ENCODE results near the gene ZNF614. TPM values are rescaled to one million over a fixed set of nuclear protein-coding genes. Genes with fewer than 3 reads are reported as not detected.

Gene ZNF614
- total and polyA plus RNA-seq, 10 of the 15 experiments (the other 5 are each of a cell fraction or from before 2014, with no cell fraction given): 3.9 to 16.0 (median 9.6) TPM

GRCh38 chr19:51986309-51987291, 41.6 kb downstream of the ZNF614 start, which contains the start of gene ZNF350 (continued):
- TF ChIP-seq SUPT20H (IDR thresholded peaks at IDR 0.05; ENCODE audit: borderline replicate concordance, control insufficient read depth, low read depth, low read length): no peak
- TF ChIP-seq PML (IDR thresholded peaks at IDR 0.05; ENCODE audit: low read length): peak; percentile 83
- TF ChIP-seq, protein P1, sequence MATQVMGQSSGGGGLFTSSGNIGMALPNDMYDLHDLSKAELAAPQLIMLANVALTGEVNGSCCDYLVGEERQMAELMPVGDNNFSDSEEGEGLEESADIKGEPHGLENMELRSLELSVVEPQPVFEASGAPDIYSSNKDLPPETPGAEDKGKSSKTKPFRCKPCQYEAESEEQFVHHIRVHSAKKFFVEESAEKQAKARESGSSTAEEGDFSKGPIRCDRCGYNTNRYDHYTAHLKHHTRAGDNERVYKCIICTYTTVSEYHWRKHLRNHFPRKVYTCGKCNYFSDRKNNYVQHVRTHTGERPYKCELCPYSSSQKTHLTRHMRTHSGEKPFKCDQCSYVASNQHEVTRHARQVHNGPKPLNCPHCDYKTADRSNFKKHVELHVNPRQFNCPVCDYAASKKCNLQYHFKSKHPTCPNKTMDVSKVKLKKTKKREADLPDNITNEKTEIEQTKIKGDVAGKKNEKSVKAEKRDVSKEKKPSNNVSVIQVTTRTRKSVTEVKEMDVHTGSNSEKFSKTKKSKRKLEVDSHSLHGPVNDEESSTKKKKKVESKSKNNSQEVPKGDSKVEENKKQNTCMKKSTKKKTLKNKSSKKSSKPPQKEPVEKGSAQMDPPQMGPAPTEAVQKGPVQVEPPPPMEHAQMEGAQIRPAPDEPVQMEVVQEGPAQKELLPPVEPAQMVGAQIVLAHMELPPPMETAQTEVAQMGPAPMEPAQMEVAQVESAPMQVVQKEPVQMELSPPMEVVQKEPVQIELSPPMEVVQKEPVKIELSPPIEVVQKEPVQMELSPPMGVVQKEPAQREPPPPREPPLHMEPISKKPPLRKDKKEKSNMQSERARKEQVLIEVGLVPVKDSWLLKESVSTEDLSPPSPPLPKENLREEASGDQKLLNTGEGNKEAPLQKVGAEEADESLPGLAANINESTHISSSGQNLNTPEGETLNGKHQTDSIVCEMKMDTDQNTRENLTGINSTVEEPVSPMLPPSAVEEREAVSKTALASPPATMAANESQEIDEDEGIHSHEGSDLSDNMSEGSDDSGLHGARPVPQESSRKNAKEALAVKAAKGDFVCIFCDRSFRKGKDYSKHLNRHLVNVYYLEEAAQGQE (IDR thresholded peaks at IDR 0.05; ENCODE audit: low read depth, low read length): no peak
- 0 out of 2 replicates have a peak, but pooled peaks have one; percentile 50 for TF ChIP-seq POLR2AphosphoS2 (IDR thresholded peaks at IDR 0.05; ENCODE audit: low read depth, low read length)
- TF ChIP-seq MLLT1 (IDR thresholded peaks at IDR 0.05): 0 out of 2 replicates have a peak, but pooled peaks have one; percentile 12
- TF ChIP-seq, protein P2, sequence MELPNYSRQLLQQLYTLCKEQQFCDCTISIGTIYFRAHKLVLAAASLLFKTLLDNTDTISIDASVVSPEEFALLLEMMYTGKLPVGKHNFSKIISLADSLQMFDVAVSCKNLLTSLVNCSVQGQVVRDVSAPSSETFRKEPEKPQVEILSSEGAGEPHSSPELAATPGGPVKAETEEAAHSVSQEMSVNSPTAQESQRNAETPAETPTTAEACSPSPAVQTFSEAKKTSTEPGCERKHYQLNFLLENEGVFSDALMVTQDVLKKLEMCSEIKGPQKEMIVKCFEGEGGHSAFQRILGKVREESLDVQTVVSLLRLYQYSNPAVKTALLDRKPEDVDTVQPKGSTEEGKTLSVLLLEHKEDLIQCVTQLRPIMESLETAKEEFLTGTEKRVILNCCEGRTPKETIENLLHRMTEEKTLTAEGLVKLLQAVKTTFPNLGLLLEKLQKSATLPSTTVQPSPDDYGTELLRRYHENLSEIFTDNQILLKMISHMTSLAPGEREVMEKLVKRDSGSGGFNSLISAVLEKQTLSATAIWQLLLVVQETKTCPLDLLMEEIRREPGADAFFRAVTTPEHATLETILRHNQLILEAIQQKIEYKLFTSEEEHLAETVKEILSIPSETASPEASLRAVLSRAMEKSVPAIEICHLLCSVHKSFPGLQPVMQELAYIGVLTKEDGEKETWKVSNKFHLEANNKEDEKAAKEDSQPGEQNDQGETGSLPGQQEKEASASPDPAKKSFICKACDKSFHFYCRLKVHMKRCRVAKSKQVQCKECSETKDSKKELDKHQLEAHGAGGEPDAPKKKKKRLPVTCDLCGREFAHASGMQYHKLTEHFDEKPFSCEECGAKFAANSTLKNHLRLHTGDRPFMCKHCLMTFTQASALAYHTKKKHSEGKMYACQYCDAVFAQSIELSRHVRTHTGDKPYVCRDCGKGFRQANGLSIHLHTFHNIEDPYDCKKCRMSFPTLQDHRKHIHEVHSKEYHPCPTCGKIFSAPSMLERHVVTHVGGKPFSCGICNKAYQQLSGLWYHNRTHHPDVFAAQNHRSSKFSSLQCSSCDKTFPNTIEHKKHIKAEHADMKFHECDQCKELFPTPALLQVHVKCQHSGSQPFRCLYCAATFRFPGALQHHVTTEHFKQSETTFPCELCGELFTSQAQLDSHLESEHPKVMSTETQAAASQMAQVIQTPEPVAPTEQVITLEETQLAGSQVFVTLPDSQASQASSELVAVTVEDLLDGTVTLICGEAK (IDR thresholded peaks at IDR 0.05; ENCODE audit: borderline replicate concordance): no peak; the same call in 1 of the 2 replicates
- TF ChIP-seq, protein P3, sequence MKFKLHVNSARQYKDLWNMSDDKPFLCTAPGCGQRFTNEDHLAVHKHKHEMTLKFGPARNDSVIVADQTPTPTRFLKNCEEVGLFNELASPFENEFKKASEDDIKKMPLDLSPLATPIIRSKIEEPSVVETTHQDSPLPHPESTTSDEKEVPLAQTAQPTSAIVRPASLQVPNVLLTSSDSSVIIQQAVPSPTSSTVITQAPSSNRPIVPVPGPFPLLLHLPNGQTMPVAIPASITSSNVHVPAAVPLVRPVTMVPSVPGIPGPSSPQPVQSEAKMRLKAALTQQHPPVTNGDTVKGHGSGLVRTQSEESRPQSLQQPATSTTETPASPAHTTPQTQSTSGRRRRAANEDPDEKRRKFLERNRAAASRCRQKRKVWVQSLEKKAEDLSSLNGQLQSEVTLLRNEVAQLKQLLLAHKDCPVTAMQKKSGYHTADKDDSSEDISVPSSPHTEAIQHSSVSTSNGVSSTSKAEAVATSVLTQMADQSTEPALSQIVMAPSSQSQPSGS (IDR thresholded peaks at IDR 0.05; ENCODE audit: low read length): no peak
- TF ChIP-seq ZNF207 (IDR thresholded peaks at IDR 0.05; ENCODE audit: borderline replicate concordance): peak; percentile 38; the same call in 1 of the 2 replicates
- no peak for TF ChIP-seq CHD4 (IDR thresholded peaks at IDR 0.05)
- no peak for TF ChIP-seq NR2F1 (conservative IDR thresholded peaks at IDR 0.05)
- TF ChIP-seq NBN (IDR thresholded peaks at IDR 0.05): peak; percentile 48; the same call in 1 of the 2 replicates
- no peak for TF ChIP-seq JUNB (IDR thresholded peaks at IDR 0.05)
- TF ChIP-seq, protein P4, sequence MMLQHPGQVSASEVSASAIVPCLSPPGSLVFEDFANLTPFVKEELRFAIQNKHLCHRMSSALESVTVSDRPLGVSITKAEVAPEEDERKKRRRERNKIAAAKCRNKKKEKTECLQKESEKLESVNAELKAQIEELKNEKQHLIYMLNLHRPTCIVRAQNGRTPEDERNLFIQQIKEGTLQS (IDR thresholded peaks at IDR 0.05; ENCODE audit: borderline replicate concordance, extremely low read depth, low read depth, low read length): peak; percentile 45; the same call in 1 of the 2 replicates
- TF ChIP-seq SMC3 (IDR thresholded peaks at IDR 0.05; ENCODE audit: borderline replicate concordance, low read length): no peak
- peak; percentile 93 for TF ChIP-seq NR2C1 (IDR thresholded peaks at IDR 0.05)
- TF ChIP-seq ZBED1 (IDR thresholded peaks at IDR 0.05; ENCODE audit: borderline replicate concordance): no peak

Measured in GM12878 (cell line).